HG02642 (cell line): ENCODE results near the gene EPC2.

Experiments used
- ATAC-seq: cut with Tn5 transposase; IDR thresholded peaks from one replicate; pipeline ENCODE4 v1.9.1; 2021; ENCODE audit warnings: mild to moderate bottlenecking; ENCODE audit not compliant: unreplicated experiment, poor library complexity

EPC2 gene

GRCh38 chr2:148719941-148720436, 75.4 kb downstream of the EPC2 start:
- no peak for ATAC-seq

- no peak for ATAC-seq
These were observed 76.0 kb downstream of the EPC2 start for GRCh38 chr2:148720501-148721001.

- no peak for ATAC-seq
These were observed 77.0 kb downstream of the EPC2 start for GRCh38 chr2:148721520-148721931.

- no peak for ATAC-seq
These were observed 77.6 kb downstream of the EPC2 start for GRCh38 chr2:148721991-148722777.

- ATAC-seq = no peak
These were observed 81.0 kb downstream of the EPC2 start for GRCh38 chr2:148725564-148725963.

- peak; percentile 62 for ATAC-seq
These were observed 81.7 kb downstream of the EPC2 start for GRCh38 chr2:148726228-148726627.

- no peak for ATAC-seq
These were observed 85.5 kb downstream of the EPC2 start for GRCh38 chr2:148730085-148730484.

GRCh38 chr2:148737742-148738141, 93.2 kb downstream of the EPC2 start:
- no peak for ATAC-seq

- no peak for ATAC-seq
These were observed 95.0 kb downstream of the EPC2 start for GRCh38 chr2:148739454-148740105.

GRCh38 chr2:148742373-148742772, 97.8 kb downstream of the EPC2 start:
- ATAC-seq = no peak

GRCh38 chr2:148745151-148745851, 100.8 kb downstream of the EPC2 start:
- no peak for ATAC-seq

GRCh38 chr2:148746973-148747372, 102.4 kb downstream of the EPC2 start:
- no peak for ATAC-seq

GRCh38 chr2:148751907-148752306, 107.4 kb downstream of the EPC2 start:
- no peak for ATAC-seq

GRCh38 chr2:148752977-148753376, 108.4 kb downstream of the EPC2 start:
- no peak for ATAC-seq

GRCh38 chr2:148754864-148755263, 110.3 kb downstream of the EPC2 start:
- no peak for ATAC-seq

- ATAC-seq = no peak
These were observed 111.9 kb downstream of the EPC2 start for GRCh38 chr2:148756292-148756975.

GRCh38 chr2:148764815-148765214, 120.3 kb downstream of the EPC2 start:
- no peak for ATAC-seq

GRCh38 chr2:148770047-148770446, 125.5 kb downstream of the EPC2 start:
- no peak for ATAC-seq

GRCh38 chr2:148781544-148781943, 137.0 kb downstream of the EPC2 start:
- ATAC-seq = no peak

GRCh38 chr2:148789059-148789458, 144.5 kb downstream of the EPC2 start:
- no peak for ATAC-seq
